Body of pancreas (tissue), 4 donors: Measurements from ENCODE around the gene MTX3. TPM values are rescaled to one million over a fixed set of nuclear protein-coding genes. Genes with fewer than 3 reads are reported as not detected.

Source experiments
- ATAC-seq: fragments of 150-250 bp; one replicate; pipeline ENCODE4 v1.9.1; 2016
- DNase-seq, 4 donors: peaks; one replicate each; pipeline ENCODE4 v3.0.0-alpha.2; 2019
- H3K27ac ChIP-seq, 4 donors: fragments of 200-600 bp; sonication (generic); 1 replicate in 3 of 4; 2 replicates in 1 of 4; pipeline versions ENCODE4 v1.5.1 to v1.6.1; 2016 to 2019; ENCODE audit warnings: mild to moderate bottlenecking in 1 of 4, mixed read lengths in 1 of 4, moderate library complexity in 1 of 4
- H3K27me3 ChIP-seq, 2 donors: fragments of 200-600 bp; sonication (generic); one replicate each; pipeline ENCODE4 v1.6.0; 2016; ENCODE audit warnings: mild to moderate bottlenecking in 1 of 2
- H3K36me3 ChIP-seq, 2 donors: fragments of 200-600 bp; sonication (generic); replicated peaks in 1 of 2; 2 replicates each; pipeline ENCODE4 v1.5.1; 2016; ENCODE audit warnings: low read depth in 2 of 2; ENCODE audit not compliant: insufficient read depth in 1 of 2
- H3K4me1 ChIP-seq: fragments of 200-600 bp; sonication (generic); one replicate; pipeline ENCODE4 v1.6.0; 2016
- H3K4me3 ChIP-seq, 2 donors: fragments of 200-600 bp; sonication (generic); 1 replicate in 1 of 2; 2 replicates in 1 of 2; pipeline ENCODE4 v1.5.1; 2016 to 2019
- H3K9me3 ChIP-seq, 3 donors: fragments of 200-600 bp; sonication (generic); 1 replicate in 2 of 3; 2 replicates in 1 of 3; pipeline ENCODE4 v1.5.1; 2016
- CTCF ChIP-seq, 7 experiments: fragments of 450-650 bp in 4 of 7; fragments of 200-600 bp in 3 of 7; sonication (generic) in 3 of 7; IDR thresholded peaks; one replicate each; pipeline ENCODE4 v1.5.1; 2016 to 2019; ENCODE audit warnings: antibody characterized with exemption in 7 of 7
- POLR2A ChIP-seq, 3 donors: fragments of 450-650 bp; IDR thresholded peaks; one replicate each; pipeline ENCODE4 v1.6.1; 2016; ENCODE audit warnings: antibody characterized with exemption in 3 of 3, mild to moderate bottlenecking in 2 of 3
- WGBS, 2 donors: methylation state at CpG; one replicate each; pipeline ENCODE4 v1.1.5; 2017; 5-methylcytosine and 5-hydroxymethylcytosine counted together
- intact Hi-C: fragments of 100-400 bp; cut with DNase I; formaldehyde crosslinking; loops from one replicate; pipeline ENCODE4 v1.15.1; 2023
- small RNA-seq: library from RNA; depleted of rRNA; stranded (forward); fragments of <200 nt; gene quantifications from one replicate; pipeline ENCODE3, GENCODE V24; 2016
- total RNA-seq, 2 donors: library from RNA; depleted of rRNA; stranded (reverse); fragments of >200 nt; gene quantifications; one replicate each; pipeline ENCODE4 v1.1.0, GENCODE V29; 2016

The MTX3 gene
- total RNA-seq, 2 donors from 2014 or later, result 5.6 to 9.1 TPM

- ATAC-seq (no peak), DNase-seq (no peak)
- Histone ChIP-seq H3K9me3 (no peaks in the 10 kb centered on the region), H3K4me3 (no peak overlapping the region), H3K4me1 (peaks cover 9% of the 10 kb centered on the region), H3K27me3 (no peaks in the 10 kb centered on the region), H3K27ac (no peak overlapping the region), H3K36me3 (no peaks in the 10 kb centered on the region)
- intact Hi-C loops, result no loop called here
- TF ChIP-seq POLR2A (IDR thresholded peaks at IDR 0.05) (no peak), CTCF (IDR thresholded peaks at IDR 0.05) (no peak)
- 80 to 91% methylated on average over 4 of the region's 4 CpGs for WGBS, 2 donors
Observed at GRCh38 chr5:79931866-79932265, 59.2 kb downstream of the MTX3 start.

GRCh38 chr5:79931409-79931808 is 59.7 kb downstream of the MTX3 start:
- Histone ChIP-seq H3K4me3 (no peak overlapping the region), H3K4me1 (peaks cover 9% of the 10 kb centered on the region), H3K36me3 (no peaks in the 10 kb centered on the region), H3K9me3 (no peaks in the 10 kb centered on the region), H3K27ac (no peak overlapping the region), H3K27me3 (no peaks in the 10 kb centered on the region)
- DNase-seq (no peak), ATAC-seq (no peak)
- intact Hi-C loops, result no loop called here
- TF ChIP-seq CTCF (IDR thresholded peaks at IDR 0.05), result no peak
- TF ChIP-seq POLR2A (IDR thresholded peaks at IDR 0.05), result no peak
- 91 to 93% methylated on average over 2 of the region's 2 CpGs for WGBS, 2 donors

GRCh38 chr5:79929095-79929494 is 62.0 kb downstream of the MTX3 start:
- H3K9me3 ChIP-seq, result no peaks in the 10 kb centered on the region
- no peak overlapping the region for H3K4me3 ChIP-seq
- no peak for ATAC-seq
- no peak overlapping the region for H3K27ac ChIP-seq
- intact Hi-C loops, result no loop called here
- H3K36me3 ChIP-seq, result no peaks in the 10 kb centered on the region
- no peaks in the 10 kb centered on the region for H3K27me3 ChIP-seq
- TF ChIP-seq CTCF (IDR thresholded peaks at IDR 0.05), result no peak
- TF ChIP-seq POLR2A (IDR thresholded peaks at IDR 0.05), result no peak
- 77 to 88% methylated on average over 2 to 5 of the region's 5 CpGs for WGBS, 2 donors
- H3K4me1 ChIP-seq, result no peaks in the 10 kb centered on the region
- no peak for DNase-seq

Small RNA genes within 50 kb of the gene (small RNA-seq; reads per million reads assigned to genes)
- not detected for gene TRMT112P2

Other genes with a start within 250 kb of the MTX3 start
- 10 to 100 TPM; 18.4 to 20.8 TPM for gene THBS4, start 44.1 kb upstream of the MTX3 start, total RNA-seq